GM18505 (cell line): ENCODE results near the gene MAPK8IP3.

Source experiments
- ATAC-seq: cut with Tn5 transposase; IDR thresholded peaks from one replicate; pipeline ENCODE4 v1.9.1; 2021; ENCODE audit not compliant: unreplicated experiment
- POLR2A ChIP-seq: IDR thresholded peaks from 4 replicates; pipeline ENCODE4 v1.6.1; 2011; ENCODE audit warnings: borderline replicate concordance; ENCODE audit not compliant: insufficient read depth, insufficient read length; ENCODE audit errors: extremely low read depth

MAPK8IP3 gene

GRCh38 chr16:1746693-1747195 is 40.7 kb downstream of the MAPK8IP3 start:
- TF ChIP-seq POLR2A, result no peak
- ATAC-seq, result no peak

- no peak for ATAC-seq
- TF ChIP-seq POLR2A, result no peak
These were observed 41.9 kb downstream of the MAPK8IP3 start for GRCh38 chr16:1747934-1748333.

- no peak for TF ChIP-seq POLR2A
- no peak for ATAC-seq
These were observed 43.4 kb downstream of the MAPK8IP3 start for GRCh38 chr16:1749152-1750117.

- no peak for ATAC-seq
- no peak for TF ChIP-seq POLR2A
These were observed 46.0 kb downstream of the MAPK8IP3 start for GRCh38 chr16:1751946-1752345.

- ATAC-seq, result no peak
- TF ChIP-seq POLR2A, result no peak
These were observed 46.9 kb downstream of the MAPK8IP3 start for GRCh38 chr16:1752853-1753252.

GRCh38 chr16:1754204-1754603 is 48.2 kb downstream of the MAPK8IP3 start:
- no peak for TF ChIP-seq POLR2A

GRCh38 chr16:1757714-1758461 is 51.9 kb downstream of the MAPK8IP3 start:
- no peak for TF ChIP-seq POLR2A
- no peak for ATAC-seq

More at GRCh38 chr16:1754204-1754603, 48.2 kb downstream of the MAPK8IP3 start:
- no peak for ATAC-seq

- ATAC-seq, result no peak
- TF ChIP-seq POLR2A, result no peak
These were observed 52.9 kb downstream of the MAPK8IP3 start for GRCh38 chr16:1758923-1759322.

- no peak for ATAC-seq
- no peak for TF ChIP-seq POLR2A
These were observed 53.5 kb downstream of the MAPK8IP3 start for GRCh38 chr16:1759511-1759910.

GRCh38 chr16:1760911-1761310 is 54.9 kb downstream of the MAPK8IP3 start:
- ATAC-seq, result no peak
- TF ChIP-seq POLR2A, result no peak

- TF ChIP-seq POLR2A, result no peak
- no peak for ATAC-seq
These were observed 55.8 kb downstream of the MAPK8IP3 start for GRCh38 chr16:1761751-1762150.

GRCh38 chr16:1762196-1762878 is 56.3 kb downstream of the MAPK8IP3 start:
- no peak for TF ChIP-seq POLR2A
- no peak for ATAC-seq

- no peak for TF ChIP-seq POLR2A
- ATAC-seq, result no peak
These were observed 57.0 kb downstream of the MAPK8IP3 start for GRCh38 chr16:1762879-1763520.
